Muscle of arm (tissue), 12 donors: Measurements from ENCODE around the gene TOR4A. TPM values are rescaled to one million over a fixed set of nuclear protein-coding genes. Genes with fewer than 3 reads are reported as not detected.
"Not testable (repeated sequence)": the region's sequence is repeated elsewhere in the genome, so short reads cannot be mapped to it uniquely, and the experiment has no call there.

Source experiments
- DNase-seq: peaks from one replicate; pipeline ENCODE4 v3.0.0-alpha.2; 2013
- polyA plus RNA-seq, 12 donors: library from polyadenylated mRNA; unstranded; fragments of 120-200 nt; gene quantifications; one replicate each; pipeline ENCODE4 v1.2.1, GENCODE V29; 2013; ENCODE audit not compliant: insufficient read length in 12 of 12

TOR4A gene
- polyA plus RNA-seq, 12 donors = 3.5 to 14.8 (median 4.4) TPM; not detected in 1

DNA sequence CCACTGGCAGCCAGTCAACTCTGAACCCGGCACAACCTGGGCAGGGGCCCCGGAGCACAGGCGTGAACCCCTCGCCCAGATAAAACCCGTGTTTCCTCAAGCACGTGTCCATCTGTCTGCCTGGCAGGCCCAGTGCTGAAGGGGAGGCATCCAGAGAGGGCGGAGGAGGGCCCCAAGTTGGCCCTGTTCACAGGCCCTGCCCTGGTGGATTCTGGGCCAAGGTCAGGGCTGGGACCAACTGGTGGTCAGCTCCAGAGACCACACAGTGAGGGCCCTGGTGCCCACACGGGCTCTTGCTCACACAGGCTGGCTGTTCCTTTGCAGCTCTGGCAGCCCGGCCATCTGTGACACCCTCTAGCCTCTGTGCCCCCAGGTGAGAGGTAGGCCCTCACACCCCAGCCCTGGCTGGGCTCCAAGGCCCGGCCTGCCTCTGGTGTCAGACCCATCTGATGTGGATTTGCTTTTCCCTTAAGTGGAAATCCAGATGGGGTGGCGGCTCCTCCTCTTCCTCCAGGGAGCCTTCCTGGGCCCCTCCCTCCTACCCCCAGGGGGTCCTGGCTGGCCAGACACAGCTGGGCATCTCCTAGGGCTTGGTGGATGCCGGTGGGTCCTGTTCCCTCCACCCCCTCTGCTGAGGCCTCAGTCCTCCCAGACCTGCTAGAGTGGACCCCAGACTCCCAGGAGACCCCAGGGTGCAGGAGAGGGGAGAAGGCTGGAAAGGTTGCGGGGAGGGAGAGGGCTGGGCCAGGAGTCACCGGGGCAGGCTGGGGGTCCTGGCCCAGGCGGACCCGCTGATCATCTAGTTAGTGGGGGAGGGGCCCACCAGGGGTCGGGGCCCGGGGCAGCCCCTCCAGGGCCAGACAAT, 27.0 kb upstream of the TOR4A start:
- DNase-seq = no peak

DNA sequence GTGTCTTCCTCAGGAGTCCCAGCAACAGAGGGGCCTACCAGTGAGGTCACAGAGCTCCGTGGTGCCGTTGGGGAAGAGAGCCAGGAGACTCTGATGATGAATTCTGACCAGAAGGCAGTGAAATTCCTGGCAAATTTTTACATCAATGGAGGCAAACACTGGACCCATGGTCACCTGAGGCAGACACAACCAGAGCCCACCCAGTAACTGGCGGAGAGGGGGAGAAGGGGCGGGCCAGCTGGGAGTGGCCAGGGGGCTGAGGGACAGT, 26.4 kb upstream of the TOR4A start, which contains the start of gene STPG3:
TSS of gene STPG3 (plus strand) at position 93 of the 268 bp plus-strand sequence. CDS start at position 94, 1 bp downstream.
- no peak for DNase-seq

DNA sequence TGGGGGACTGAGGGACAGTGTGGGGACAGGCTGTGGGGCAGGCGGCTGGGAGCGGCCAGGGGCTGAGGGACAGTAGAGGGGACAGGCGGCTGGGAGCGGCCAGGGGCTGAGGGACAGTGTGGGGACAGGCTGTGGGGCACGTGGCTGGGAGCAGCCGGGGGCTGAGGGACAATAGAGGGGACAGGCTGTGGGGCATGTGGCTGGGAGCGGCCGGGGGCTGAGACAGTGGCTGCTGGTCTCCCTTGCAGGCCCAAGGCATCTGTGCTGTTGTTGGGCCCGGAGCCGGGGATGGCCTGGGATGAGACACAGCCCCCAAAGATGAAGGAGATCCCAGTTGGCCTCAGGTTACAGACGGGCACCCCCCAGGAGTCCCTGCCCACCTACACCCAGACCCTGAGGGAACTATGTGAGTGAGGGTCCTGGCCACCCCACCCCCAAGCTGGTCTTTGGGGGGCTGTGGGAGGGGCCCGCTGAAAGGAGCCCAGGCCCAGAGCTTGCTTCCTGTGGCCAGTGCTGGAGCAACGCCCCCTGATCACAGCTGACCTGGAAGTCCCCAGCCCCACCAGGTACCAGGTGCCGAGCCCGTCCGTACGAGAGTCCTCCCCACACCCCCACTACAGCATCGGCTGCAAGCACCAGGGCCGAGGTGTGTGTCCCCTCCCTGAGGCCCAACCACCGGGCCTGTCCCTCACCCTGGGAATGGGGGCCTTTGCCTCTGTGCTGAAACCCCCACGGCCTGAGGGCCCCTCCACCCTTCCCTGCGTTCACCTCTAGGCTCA, 25.8 kb upstream of the TOR4A start:
- DNase-seq = no peak

DNA sequence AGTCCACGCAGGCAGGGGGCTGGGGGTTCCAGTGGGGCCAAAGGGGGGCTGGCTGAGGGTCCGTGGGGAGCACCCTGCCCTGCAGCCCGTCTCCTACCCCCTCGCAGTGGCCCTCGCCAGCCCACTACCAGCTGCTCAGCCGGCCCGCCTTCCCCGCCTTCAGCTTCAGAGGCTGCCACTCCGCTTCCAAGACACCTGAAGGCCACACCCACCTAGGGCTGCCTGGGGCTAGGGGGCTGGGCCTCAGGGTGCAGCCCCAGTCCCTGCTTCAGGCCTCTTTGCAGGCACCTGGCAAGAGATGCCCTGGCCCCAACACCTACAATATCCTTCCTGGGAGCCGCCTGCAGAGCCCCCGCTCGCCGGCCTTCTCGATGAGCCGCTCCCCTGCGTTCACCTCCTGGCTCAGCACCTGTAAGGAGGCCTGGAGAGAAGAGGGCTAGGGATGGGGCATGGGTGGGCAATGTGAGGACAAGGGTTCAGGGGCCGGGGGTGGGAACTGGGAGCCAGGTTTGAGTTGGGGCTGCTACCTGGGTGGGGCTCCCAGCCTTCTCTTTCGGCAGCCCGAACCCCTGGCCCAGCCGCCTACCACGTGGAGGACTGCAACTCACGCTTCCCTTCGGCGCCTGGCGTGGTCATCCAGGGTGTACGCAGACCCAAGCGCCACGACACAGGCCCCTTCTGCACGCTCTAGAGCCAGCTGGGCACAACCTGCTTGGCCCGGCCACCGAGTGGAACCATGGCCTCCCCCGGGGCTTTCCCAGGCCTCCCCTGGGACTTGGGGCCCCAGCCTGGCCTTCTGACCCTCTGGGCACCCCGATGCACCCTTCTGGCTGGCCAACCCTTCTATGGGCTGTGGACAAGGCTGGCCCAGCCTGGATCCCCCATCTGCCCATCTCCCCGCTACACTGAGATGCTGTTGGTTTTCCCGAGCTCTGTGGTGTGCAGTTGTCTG, 24.7 kb upstream of the TOR4A start:
- no peak for DNase-seq

DNA sequence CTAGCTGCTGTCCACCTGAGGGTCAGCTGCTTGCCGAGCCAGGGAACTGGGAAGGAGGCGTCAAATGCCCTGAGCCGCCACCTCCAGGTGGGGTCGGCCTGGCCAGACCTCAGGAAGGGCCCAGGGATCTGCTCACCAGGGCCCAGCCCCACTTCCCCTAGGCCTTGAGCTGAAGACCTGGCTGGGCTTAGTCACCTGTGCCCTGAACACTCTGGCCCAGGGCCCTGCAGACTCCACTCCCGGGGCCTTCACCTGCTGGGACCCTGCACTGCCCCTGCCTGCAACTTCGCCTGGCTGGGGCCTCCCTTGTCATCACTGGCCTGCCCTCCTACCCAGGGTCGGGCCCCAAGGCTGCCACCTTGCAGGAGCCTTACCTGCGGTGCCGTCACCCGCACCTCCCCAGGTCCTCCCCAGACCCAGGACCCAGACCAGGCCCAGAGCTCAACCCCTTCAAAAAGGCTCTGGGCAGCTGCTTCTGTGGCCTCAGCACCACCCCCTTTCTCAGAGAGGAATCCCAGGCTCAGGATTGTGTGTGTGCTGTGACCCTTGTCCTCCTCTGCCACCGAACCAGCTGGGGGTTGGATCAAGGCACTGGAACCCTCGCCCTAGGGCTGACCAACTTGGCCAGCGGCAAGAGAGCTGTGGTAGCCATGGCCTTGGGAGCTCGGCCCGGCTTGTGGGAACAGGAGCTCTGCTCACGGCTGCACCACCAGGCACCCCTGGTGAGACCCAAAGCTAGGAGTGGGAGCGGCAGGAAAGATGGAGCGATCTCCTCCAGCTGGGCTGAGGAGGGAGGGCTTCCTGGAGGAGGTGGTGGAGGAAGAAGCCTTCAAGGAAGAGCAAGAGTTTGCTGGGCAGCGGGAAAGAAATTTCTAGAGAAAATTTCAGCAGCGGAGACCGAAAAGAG, 23.6 kb upstream of the TOR4A start:
- no peak for DNase-seq

DNA sequence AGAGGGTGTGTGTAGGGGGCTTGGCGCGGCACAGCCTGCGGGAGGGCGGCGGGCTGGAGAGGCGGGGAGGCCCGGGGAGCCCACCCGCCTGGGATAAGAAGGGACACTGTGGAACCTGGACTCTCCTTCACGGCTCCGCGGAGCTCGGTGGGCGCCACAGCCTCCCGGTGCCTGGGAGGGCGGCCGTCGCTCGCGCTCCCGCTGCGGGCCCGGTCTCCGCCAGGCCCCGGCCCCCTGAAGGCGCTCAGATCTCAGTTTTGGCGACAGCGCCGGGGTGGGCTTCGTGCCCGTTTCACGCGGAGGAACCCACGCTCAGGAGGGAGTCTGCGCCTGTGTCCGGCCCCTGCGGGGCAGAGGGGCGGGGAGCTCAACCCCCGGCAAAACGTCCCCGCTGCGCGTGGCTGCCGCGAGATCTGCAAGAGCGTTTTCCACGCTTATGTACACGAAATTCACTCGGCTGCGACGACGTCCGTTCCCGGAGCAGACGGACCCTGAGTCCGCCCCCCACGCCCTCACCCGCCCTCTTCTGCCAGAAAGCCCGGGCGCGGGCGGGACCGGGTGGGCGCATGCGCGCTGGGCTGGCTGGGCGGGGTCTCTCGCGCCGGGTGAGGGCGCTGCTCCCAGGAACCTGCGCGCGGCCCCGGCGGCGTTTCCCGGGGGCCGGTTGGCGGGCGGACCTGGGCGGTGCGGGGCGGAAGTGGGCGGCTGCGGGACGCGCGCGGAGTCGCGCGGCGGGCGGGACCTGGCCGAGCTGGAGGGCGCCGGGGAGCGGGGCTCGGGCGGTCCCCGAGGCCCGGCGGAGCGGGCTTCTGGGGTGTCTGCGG, 22.7 kb upstream of the TOR4A start, which contains the start of gene NELFB:
TSS of gene NELFB (plus strand) at position 704 of the 824 bp plus-strand sequence.
- peak; percentile 93 for DNase-seq

DNA sequence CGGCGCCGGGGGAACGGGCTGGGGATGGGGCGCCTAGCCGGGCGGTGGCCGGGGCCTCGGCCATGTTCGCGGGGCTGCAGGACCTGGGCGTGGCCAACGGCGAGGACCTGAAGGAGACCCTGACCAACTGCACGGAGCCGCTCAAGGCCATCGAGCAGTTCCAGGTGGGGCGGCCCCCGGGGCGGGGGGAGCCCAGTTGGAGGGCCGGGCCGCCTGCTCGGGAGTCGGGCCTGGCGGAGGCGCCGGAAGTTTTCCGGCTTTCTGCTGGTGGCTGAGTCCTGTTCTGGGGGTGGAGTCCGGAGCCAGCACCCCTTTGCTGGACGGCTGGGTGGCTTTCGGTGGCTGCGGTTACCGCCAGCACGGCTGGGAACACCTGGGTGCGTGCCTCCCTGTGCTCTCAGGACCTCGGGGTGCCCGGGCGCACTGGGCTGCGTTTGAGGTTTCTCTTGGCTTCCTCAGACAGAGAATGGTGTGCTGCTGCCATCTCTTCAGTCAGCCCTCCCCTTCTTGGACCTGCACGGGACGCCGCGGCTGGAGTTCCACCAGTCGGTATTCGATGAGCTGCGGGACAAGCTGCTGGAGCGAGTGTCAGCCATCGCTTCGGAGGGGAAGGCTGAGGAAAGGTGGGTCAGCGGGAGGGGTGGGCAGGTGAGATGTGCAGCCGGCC, 21.9 kb upstream of the TOR4A start:
- no peak for DNase-seq

DNA sequence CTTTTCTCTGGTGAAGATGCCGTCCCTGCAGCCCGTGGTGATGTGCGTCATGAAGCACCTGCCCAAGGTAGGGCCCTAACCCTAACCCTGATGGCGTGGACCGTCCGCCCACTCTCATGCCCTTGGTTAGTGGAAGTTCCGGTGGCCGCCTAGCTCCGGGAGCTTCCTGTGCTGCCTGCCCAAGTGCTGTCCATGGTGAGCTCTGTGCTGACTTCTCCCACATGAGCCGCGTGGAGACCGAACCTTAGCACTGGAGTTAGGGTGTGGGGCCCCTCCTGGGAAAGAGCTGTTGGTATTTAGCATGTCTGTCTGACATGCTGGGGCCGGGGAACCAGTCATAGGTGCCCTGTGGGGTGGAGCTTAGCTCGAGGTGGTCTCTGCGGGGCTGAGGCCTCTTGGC, 21.2 kb upstream of the TOR4A start:
- DNase-seq = no peak

DNA sequence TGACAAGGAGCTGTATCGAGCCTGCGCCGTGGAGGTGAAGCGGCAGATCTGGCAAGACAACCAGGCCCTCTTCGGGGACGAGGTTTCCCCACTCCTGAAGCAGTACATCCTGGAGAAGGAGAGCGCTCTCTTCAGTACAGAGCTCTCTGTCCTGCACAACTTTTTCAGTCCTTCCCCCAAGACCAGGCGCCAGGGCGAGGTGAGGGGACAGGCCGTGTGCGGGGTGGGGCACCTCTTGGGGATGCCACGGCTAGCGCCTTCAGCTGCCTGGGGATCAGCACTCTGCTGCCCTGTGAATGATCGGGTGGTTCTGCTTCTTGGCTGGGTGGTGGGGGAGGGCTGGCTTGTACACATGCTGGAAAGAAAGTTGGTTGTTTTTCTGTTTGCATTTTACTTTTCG, 20.7 kb upstream of the TOR4A start:
- DNase-seq = no peak

DNA sequence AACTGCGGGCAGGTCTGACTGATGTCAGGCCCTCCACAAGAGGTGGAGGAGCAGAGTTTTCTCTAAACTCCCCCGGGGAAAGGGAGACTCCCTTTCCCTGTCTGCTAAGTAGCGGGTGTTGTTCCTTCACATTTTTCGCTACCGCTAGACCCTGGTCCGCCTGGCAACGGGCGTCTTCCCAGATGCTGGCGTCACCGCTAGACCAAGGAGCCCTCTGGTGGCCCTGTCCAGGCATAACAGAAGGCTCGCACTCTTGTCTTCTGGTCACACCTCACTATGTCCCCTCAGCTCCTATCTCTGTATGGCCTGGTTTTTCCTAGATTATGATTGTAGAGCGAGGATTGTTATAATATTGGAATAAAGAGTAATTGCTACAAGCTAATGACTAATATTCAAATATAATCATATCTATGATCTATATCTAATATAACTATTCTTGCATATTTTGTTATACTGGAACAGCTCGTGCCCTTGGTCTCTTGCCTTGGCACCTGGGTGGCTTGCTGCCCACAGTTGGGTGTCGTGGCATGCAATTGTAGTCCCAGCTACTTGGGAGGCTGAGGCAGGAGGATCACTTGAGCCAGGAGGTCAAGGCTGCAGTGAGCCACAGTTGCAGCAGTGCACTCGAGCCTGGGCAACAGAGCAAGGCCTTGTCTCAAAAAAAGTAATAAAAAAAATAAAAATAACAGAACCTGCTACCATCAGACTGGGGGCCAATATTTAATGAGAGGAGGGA, 15.2 kb upstream of the TOR4A start:
- DNase-seq = not testable (repeated sequence)

DNA sequence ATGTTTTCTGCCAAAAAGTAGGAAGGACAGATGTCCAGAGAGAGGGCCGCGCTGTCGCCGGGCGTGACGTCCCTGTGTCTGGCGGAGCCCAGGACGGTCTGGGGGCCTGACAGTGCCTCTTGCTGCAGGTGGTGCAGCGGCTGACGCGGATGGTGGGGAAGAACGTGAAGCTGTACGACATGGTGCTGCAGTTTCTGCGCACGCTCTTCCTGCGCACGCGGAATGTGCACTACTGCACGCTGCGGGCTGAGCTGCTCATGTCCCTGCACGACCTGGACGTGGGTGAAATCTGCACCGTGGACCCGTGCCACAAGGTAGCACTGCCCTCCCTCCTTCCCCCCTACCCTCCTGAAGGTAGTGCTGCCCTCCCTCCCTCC, 14.6 kb upstream of the TOR4A start:
- DNase-seq = no peak

DNA sequence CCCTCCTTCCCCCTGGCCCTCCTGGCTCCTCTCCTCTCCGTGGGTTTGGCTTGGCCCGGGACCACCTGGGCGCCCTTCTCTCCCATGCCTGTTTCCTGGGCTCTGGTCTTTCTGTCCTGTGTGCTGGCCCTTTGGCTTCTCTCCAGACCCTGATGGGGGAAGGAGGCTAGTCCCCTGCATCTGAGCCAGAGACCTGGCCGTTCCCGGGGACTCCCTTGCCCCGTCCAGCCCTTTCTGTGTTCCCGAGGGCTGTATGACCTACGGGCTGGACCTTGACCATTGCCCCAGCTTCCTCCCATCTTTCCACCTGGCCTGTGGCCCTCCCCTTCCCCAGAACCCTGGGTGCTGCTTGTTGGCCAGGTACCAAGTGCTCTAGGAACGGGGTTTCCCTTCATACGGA, 14.0 kb upstream of the TOR4A start:
- no peak for DNase-seq

DNA sequence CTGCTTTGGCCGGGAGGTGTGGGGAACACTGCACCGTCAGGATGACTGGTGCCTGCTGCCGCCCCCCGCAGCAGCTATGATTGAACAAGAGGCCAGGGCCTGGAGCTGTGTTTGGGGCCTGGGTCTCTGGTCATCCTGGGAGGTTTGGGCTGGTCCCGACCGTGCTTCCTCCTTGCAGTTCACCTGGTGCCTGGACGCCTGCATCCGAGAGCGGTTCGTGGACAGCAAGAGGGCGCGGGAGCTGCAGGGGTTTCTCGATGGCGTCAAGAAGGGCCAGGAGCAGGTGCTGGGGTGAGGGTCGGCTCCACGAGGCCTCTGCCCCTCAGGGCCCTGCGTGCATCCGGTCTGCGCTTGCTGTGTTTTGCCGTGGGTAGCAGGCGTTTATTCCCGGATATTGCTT, 13.5 kb upstream of the TOR4A start:
- DNase-seq = no peak

DNA sequence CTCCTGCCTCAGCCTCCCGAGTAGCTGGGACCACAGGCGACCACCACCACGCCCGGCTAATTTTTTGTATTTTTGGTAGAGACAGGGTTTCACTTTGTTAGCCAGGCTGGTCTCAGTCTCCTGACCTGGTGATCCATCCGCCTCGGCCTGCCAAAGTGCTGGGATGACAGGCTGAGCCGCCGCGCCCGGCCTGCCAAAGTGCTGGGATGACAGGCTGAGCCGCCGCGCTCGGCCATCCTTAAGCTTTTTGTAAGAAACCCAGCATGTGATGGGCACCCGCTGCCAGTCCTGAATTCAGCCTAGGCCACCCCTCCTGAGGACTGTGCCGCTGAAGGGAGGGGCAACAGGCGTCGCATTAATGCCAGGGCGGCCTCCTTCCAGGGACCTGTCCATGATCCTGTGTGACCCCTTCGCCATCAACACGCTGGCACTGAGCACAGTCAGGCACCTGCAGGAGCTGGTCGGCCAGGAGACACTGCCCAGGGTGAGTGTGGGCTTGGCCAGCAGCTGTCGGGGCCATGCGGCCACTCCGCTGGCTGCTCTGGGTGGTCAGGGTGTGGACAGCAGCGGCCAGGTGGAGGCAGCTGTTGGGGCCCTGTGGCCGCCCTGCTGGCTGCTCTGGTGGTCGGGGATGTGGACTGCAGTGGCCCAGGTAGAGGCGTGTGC, 11.9 kb upstream of the TOR4A start:
- no peak for DNase-seq

DNA sequence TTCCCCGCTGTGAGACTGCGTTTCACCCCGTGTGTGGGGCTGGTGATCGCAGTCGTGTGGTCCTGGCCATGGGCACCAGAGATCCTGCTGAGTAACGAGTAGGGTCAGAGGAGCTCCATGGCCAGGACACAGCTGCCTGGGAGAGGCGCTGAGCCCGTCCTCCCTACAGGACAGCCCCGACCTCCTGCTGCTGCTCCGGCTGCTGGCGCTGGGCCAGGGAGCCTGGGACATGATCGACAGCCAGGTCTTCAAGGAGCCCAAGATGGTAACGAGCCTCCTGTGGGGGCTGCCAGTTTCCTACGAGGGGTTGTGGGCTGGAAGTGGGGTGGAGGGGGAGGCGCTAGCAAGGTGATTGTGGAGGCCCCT, 11.4 kb upstream of the TOR4A start:
- no peak for DNase-seq

DNA sequence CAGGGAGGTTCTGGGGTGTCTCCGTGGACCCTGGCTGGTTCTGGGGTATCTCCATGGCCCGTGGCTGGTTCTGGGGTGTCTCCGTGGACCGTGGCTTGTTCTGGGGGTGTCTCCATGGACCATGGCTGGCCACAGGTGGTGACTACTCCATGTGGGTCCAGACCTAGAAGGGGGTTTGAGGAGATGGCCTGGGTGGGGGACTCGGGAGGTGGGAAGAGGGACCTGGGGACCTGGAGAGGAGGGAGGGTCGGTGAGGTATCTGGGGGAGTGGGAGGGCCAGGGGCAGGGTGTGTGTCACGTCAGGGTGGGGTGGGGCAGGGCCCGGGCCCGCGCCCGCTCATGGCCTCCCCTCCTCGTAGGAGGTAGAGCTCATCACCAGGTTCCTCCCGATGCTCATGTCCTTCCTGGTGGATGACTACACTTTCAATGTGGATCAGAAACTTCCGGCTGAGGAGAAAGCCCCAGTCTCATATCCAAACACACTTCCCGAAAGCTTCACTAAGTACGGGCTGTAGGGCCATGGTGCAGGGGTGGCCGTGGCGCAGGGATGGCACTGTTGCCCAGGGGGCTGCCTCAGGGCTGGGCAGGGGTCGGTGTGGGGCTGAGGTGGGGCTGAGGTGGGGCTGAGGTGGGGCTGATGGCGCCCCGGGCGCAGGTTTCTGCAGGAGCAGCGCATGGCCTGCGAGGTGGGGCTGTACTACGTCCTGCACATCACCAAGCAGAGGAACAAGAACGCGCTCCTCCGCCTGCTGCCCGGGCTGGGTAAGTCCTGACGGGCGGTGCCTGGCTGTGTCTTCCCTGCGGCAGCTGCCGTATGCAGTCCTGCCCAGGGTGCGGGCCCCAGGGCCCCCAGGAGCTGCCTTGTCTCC, 10.7 kb upstream of the TOR4A start:
- no peak for DNase-seq

DNA sequence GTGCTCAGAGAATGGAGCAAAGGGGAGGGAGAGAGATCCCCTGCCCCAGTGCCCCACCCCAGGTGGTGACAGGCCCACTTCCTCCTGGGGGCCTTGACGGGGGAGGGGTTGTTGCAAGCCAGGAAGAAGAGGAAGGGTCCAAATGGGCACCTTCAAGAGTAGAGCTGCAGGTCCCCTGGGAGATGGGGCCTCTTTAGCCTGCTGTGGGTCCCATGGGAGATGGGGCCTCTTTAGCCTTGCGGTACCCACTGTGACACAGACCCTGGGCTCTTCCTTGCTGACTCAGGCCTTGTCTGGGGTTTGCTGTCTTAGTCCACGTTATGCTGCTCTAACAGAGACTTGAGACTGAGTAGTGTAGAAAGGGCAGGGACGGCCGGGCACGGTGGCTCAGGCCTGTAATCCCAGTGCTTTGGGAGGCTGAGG, 9.6 kb upstream of the TOR4A start:
- DNase-seq = no peak
